ENCODE data around the gene RBM47.
A peak's percentile ranks its signal among the peaks of the same experiment; 100 is the strongest.
"Not testable (repeated sequence)": the region's sequence is repeated elsewhere in the genome, so short reads cannot be mapped to it uniquely, and the experiment has no call there.

The RBM47 gene

GRCh38 chr4:40630335-40631021, 814 bp upstream of the RBM47 start:
- 15% methylated on average over 40 of the region's 41 CpGs for whole genome bisulfite sequencing
- peak overlapping the region; percentile 33 for H3K27ac ChIP-seq (ENCODE audit: low read length, poor library complexity, severe bottlenecking)
- H2BK120ac ChIP-seq (ENCODE audit: low read depth, low read length): peak overlapping the region; percentile 90

DNA sequence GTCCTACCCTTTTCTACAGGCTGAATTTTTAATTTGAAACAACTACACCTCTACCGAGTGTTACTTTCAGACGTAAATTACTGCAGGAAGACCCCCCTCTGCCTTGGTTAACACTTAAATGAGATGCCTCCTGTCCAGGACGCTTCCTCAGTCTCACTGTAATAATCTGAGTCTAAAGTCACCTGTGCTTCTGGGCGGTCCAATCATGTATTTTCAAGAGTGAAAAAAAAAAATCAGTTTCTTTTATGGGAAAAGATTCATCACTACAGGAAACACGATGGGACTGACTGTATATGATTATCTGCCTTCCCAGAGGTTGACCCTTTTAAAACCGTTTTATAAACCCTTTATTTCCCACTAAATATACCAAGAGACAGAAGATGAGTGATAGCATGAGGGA, 776 bp downstream of the RBM47 start:
- WGBS: 40% methylated on average over 3 of the region's 6 CpGs

More at GRCh38 chr4:40630335-40631021, 814 bp upstream of the RBM47 start:
- H3K9ac ChIP-seq (ENCODE audit: low read length): no peak overlapping the region
- peak overlapping the region in 1 of 2 experiments; percentile 64 for H3K4me3 ChIP-seq (ENCODE audit: insufficient read depth in 1 of 2, low read depth in 1 of 2, low read length in 2 of 2)
- no peaks in the 10 kb centered on the region for H3K9me3 ChIP-seq (ENCODE audit: control insufficient read depth, low read length)
- peak overlapping the region; percentile 19 to 75 for H2BK12ac ChIP-seq (ENCODE audit: low read length in 2 of 2)
- no peak overlapping the region for H2BK5ac ChIP-seq (ENCODE audit: low read depth, low read length, poor library complexity, severe bottlenecking)
- no peaks in the 10 kb centered on the region for H3K27me3 ChIP-seq (ENCODE audit: control insufficient read depth in 1 of 2, insufficient read depth in 1 of 2, low read length in 2 of 2)
- H3K18ac ChIP-seq (ENCODE audit: low read depth in 1 of 2, low read length in 2 of 2): peak overlapping the region; percentile 41 to 87
- H2AK5ac ChIP-seq (ENCODE audit: low read length, severe bottlenecking): no peak overlapping the region
- peak overlapping the region in 1 of 2 experiments; percentile 89 for H3K4ac ChIP-seq (ENCODE audit: low read depth in 1 of 2, low read length in 2 of 2)
- peaks cover 10% of the 10 kb centered on the region for H3K4me1 ChIP-seq (ENCODE audit: control insufficient read depth, insufficient read depth, low read depth, low read length)
- H2BK15ac ChIP-seq (ENCODE audit: low read depth, poor library complexity, severe bottlenecking): peak overlapping the region; percentile 67
- peak overlapping the region; percentile 97 for H4K8ac ChIP-seq (ENCODE audit: low read length)
- H3K14ac ChIP-seq (ENCODE audit: low read length in 2 of 2): no peak overlapping the region
- DNase-seq: no peak
- H2AFZ ChIP-seq (ENCODE audit: low read depth, low read length): peak overlapping the region; percentile 86
- H3K4me2 ChIP-seq (ENCODE audit: low read length, poor library complexity, severe bottlenecking): peak overlapping the region; percentile 90
- H3K36me3 ChIP-seq (ENCODE audit: control insufficient read depth in 1 of 2, insufficient read depth in 2 of 2, low read depth in 1 of 2, low read length in 2 of 2): no peaks in the 10 kb centered on the region
- no peak overlapping the region for H3K23ac ChIP-seq (ENCODE audit: low read length in 2 of 2)
- H4K91ac ChIP-seq (ENCODE audit: low read length): peak overlapping the region; percentile 65
- no peaks in the 10 kb centered on the region for H3K79me1 ChIP-seq (replicated peaks; ENCODE audit: low read length, poor library complexity, severe bottlenecking)

DNA sequence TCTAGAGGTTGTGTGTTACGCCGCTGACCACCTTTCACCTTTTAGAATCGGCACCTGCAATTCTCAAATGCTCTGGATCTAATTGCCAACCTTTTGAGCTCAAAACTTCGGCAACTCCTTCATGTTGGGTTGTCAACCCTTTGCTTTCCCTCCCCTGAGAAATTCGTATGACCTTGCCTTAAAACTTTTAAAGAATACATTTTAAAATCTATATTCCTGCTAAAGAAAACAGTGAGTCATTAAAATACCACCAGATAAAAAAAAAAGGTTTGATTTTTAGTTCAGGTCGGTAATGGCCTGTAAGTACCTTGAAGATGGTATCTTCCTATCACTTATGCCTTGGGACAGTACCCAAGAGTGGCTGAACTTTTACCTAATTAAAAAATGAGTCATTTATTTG, 1.3 kb downstream of the RBM47 start:
- DNase-seq; H3K9me3 ChIP-seq (ENCODE audit: control insufficient read depth, low read length); H2AK5ac ChIP-seq (ENCODE audit: low read length, severe bottlenecking); H2BK5ac ChIP-seq (ENCODE audit: low read depth, low read length, poor library complexity, severe bottlenecking); H3K18ac ChIP-seq (ENCODE audit: low read depth in 1 of 2, low read length in 2 of 2); H3K9ac ChIP-seq (ENCODE audit: low read length); H3K27me3 ChIP-seq (ENCODE audit: control insufficient read depth in 1 of 2, insufficient read depth in 1 of 2, low read length in 2 of 2); H4K91ac ChIP-seq (ENCODE audit: low read length); H2BK120ac ChIP-seq (ENCODE audit: low read depth, low read length); H3K27ac ChIP-seq (ENCODE audit: low read length, poor library complexity, severe bottlenecking); H3K36me3 ChIP-seq (ENCODE audit: control insufficient read depth in 1 of 2, insufficient read depth in 2 of 2, low read depth in 1 of 2, low read length in 2 of 2); H3K4ac ChIP-seq (ENCODE audit: low read depth in 1 of 2, low read length in 2 of 2); H3K79me1 ChIP-seq (replicated peaks; ENCODE audit: low read length, poor library complexity, severe bottlenecking); H2BK12ac ChIP-seq (ENCODE audit: low read length in 2 of 2); H3K14ac ChIP-seq (ENCODE audit: low read length in 2 of 2); H3K4me2 ChIP-seq (ENCODE audit: low read length, poor library complexity, severe bottlenecking); H3K23ac ChIP-seq (ENCODE audit: low read length in 2 of 2); H4K8ac ChIP-seq (ENCODE audit: low read length); H2BK15ac ChIP-seq (ENCODE audit: low read depth, poor library complexity, severe bottlenecking); H3K4me3 ChIP-seq (ENCODE audit: insufficient read depth in 1 of 2, low read depth in 1 of 2, low read length in 2 of 2); H2AFZ ChIP-seq (ENCODE audit: low read depth, low read length): not testable (repeated sequence)
- WGBS: 75% methylated on average over 4 of the region's 6 CpGs
- peaks cover 10% of the 10 kb centered on the region for H3K4me1 ChIP-seq (ENCODE audit: control insufficient read depth, insufficient read depth, low read depth, low read length)

More for the DNA sequence above, 776 bp downstream of the RBM47 start:
- Histone ChIP-seq H4K8ac (ENCODE audit: low read length) (no peak overlapping the region), H3K18ac (ENCODE audit: low read depth in 1 of 2, low read length in 2 of 2) (no peak overlapping the region), H2BK12ac (ENCODE audit: low read length in 2 of 2) (no peak overlapping the region), H3K9me3 (ENCODE audit: control insufficient read depth, low read length) (no peaks in the 10 kb centered on the region), H3K14ac (ENCODE audit: low read length in 2 of 2) (no peak overlapping the region), H3K79me1 (replicated peaks; ENCODE audit: low read length, poor library complexity, severe bottlenecking) (no peaks in the 10 kb centered on the region), H3K4ac (ENCODE audit: low read depth in 1 of 2, low read length in 2 of 2) (no peak overlapping the region), H3K27me3 (ENCODE audit: control insufficient read depth in 1 of 2, insufficient read depth in 1 of 2, low read length in 2 of 2) (no peaks in the 10 kb centered on the region), H3K27ac (ENCODE audit: low read length, poor library complexity, severe bottlenecking) (no peak overlapping the region), H2BK15ac (ENCODE audit: low read depth, poor library complexity, severe bottlenecking) (no peak overlapping the region), H3K4me3 (ENCODE audit: insufficient read depth in 1 of 2, low read depth in 1 of 2, low read length in 2 of 2) (peak overlapping the region in 1 of 2 experiments; percentile 87), H2AFZ (ENCODE audit: low read depth, low read length) (no peak overlapping the region), H4K91ac (ENCODE audit: low read length) (no peak overlapping the region), H2BK120ac (ENCODE audit: low read depth, low read length) (no peak overlapping the region), H2AK5ac (ENCODE audit: low read length, severe bottlenecking) (no peak overlapping the region), H2BK5ac (ENCODE audit: low read depth, low read length, poor library complexity, severe bottlenecking) (no peak overlapping the region), H3K9ac (ENCODE audit: low read length) (peak overlapping the region; percentile 87), H3K36me3 (ENCODE audit: control insufficient read depth in 1 of 2, insufficient read depth in 2 of 2, low read depth in 1 of 2, low read length in 2 of 2) (no peaks in the 10 kb centered on the region), H3K23ac (ENCODE audit: low read length in 2 of 2) (no peak overlapping the region), H3K4me2 (ENCODE audit: low read length, poor library complexity, severe bottlenecking) (peak overlapping the region; percentile 90), H3K4me1 (ENCODE audit: control insufficient read depth, insufficient read depth, low read depth, low read length) (peaks cover 10% of the 10 kb centered on the region)
- no peak for DNase-seq

GRCh38 chr4:40627540-40627939, 2.1 kb downstream of the RBM47 start:
- H3K9me3 ChIP-seq (ENCODE audit: control insufficient read depth, low read length): no peaks in the 10 kb centered on the region
- no peak overlapping the region for H2AK5ac ChIP-seq (ENCODE audit: low read length, severe bottlenecking)
- H3K14ac ChIP-seq (ENCODE audit: low read length in 2 of 2): no peak overlapping the region
- no peak overlapping the region for H3K23ac ChIP-seq (ENCODE audit: low read length in 2 of 2)
- H3K36me3 ChIP-seq (ENCODE audit: control insufficient read depth in 1 of 2, insufficient read depth in 2 of 2, low read depth in 1 of 2, low read length in 2 of 2): no peaks in the 10 kb centered on the region
- H2BK120ac ChIP-seq (ENCODE audit: low read depth, low read length): no peak overlapping the region
- no peak overlapping the region for H3K4me2 ChIP-seq (ENCODE audit: low read length, poor library complexity, severe bottlenecking)
- H3K9ac ChIP-seq (ENCODE audit: low read length): no peak overlapping the region
- H2BK5ac ChIP-seq (ENCODE audit: low read depth, low read length, poor library complexity, severe bottlenecking): no peak overlapping the region
- no peak for DNase-seq
- no peak overlapping the region for H3K4ac ChIP-seq (ENCODE audit: low read depth in 1 of 2, low read length in 2 of 2)
- H4K8ac ChIP-seq (ENCODE audit: low read length): no peak overlapping the region
- no peaks in the 10 kb centered on the region for H3K79me1 ChIP-seq (replicated peaks; ENCODE audit: low read length, poor library complexity, severe bottlenecking)
- no peak overlapping the region for H2AFZ ChIP-seq (ENCODE audit: low read depth, low read length)
- no peak overlapping the region for H2BK12ac ChIP-seq (ENCODE audit: low read length in 2 of 2)
- H2BK15ac ChIP-seq (ENCODE audit: low read depth, poor library complexity, severe bottlenecking): no peak overlapping the region
- H3K4me1 ChIP-seq (ENCODE audit: control insufficient read depth, insufficient read depth, low read depth, low read length): peaks cover 10% of the 10 kb centered on the region
- no peak overlapping the region for H3K27ac ChIP-seq (ENCODE audit: low read length, poor library complexity, severe bottlenecking)
- no peaks in the 10 kb centered on the region for H3K27me3 ChIP-seq (ENCODE audit: control insufficient read depth in 1 of 2, insufficient read depth in 1 of 2, low read length in 2 of 2)
- H3K4me3 ChIP-seq (ENCODE audit: insufficient read depth in 1 of 2, low read depth in 1 of 2, low read length in 2 of 2): no peak overlapping the region
- no CpG with 5 or more reads among the region's 1 CpG for WGBS
- H3K18ac ChIP-seq (ENCODE audit: low read depth in 1 of 2, low read length in 2 of 2): no peak overlapping the region
- no peak overlapping the region for H4K91ac ChIP-seq (ENCODE audit: low read length)
